H1 (cell line): ENCODE data around the gene ASCC3. TPM values are rescaled to one million over a fixed set of nuclear protein-coding genes. Genes with fewer than 3 reads are reported as not detected.

ENCODE experiments used
- ATF2 ChIP-seq: IDR thresholded peaks from 2 replicates; pipeline ENCODE4 v1.6.1; 2012; ENCODE audit warnings: low read length, inconsistent platforms
- HDAC2 ChIP-seq, 2 experiments: fragments of 300-600 bp in 1 of 2; sonication (generic) in 1 of 2; IDR thresholded peaks; 2 replicates each; pipeline ENCODE4 v1.6.1; 2011 to 2012; ENCODE audit warnings: low read depth in 2 of 2, low read length in 2 of 2, mild to moderate bottlenecking in 2 of 2, moderate library complexity in 2 of 2, borderline replicate concordance in 1 of 2, inconsistent platforms in 1 of 2
- polyA plus RNA-seq, 7 experiments: library from polyadenylated mRNA; depleted of rRNA in 3 of 7; stranded (reverse) in 5 of 7; unstranded in 2 of 7; fragments of >200 nt in 5 of 7; fragments of 200-250 nt in 2 of 7; gene quantifications; 1 replicate in 5 of 7; 2 replicates in 1 of 7; 4 replicates in 1 of 7; pipeline versions ENCODE4 v1.2.1 to v1.2.3, GENCODE V29; 2011 to 2013; ENCODE audit warnings: missing spikeins in 2 of 7, mixed read lengths in 2 of 7
- total RNA-seq: library from RNA; stranded (reverse); fragmentation: NEBNext Ultra II Directional; extraction: Animal tissue kit (Norgen Biotek cat#: 25700); gene quantifications from 2 replicates; pipeline ENCODE4 v1.2.1, GENCODE V29; 2021

Gene ASCC3
- total and polyA plus RNA-seq, 2 of the 8 experiments (the other 6 are each of a cell fraction or from before 2014, with no cell fraction given) = 37.5 to 77.8 TPM

DNA sequence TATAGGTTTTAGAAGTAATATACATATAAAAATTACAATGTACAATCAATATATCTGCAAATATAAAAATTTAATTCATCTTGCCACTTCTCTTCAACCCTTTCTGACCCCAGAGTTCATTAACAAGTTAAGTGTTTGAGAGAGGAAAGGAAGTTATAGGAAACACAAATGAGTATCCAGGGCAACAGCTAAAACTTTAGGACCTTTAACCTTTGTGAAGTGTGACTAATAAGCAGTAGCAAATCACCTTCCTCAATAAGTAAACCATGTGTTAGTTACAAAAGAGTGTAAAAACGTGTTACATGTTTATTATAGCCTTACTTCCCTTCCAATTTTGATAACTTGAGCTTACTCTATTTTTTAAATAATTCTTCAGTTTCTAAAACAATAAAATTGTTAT lies 343.0 kb downstream of the ASCC3 start (continued):
- TF ChIP-seq HDAC2 (IDR thresholded peaks at IDR 0.05; ENCODE audit: borderline replicate concordance in 1 of 2, low read depth in 2 of 2, low read length in 2 of 2) = no peak
- TF ChIP-seq ATF2 = no peak
